HG02623 (cell line): ENCODE measurements around the gene B3GAT3.
"Not testable (repeated sequence)": the region's sequence is repeated elsewhere in the genome, so short reads cannot be mapped to it uniquely, and the experiment has no call there.

Experiments used
- ATAC-seq: cut with Tn5 transposase; IDR thresholded peaks from one replicate; pipeline ENCODE4 v1.9.1; 2021; ENCODE audit warnings: moderate library complexity; ENCODE audit not compliant: unreplicated experiment

B3GAT3 gene

GRCh38 chr11:62621567-62622470 lies at the start of gene B3GAT3:
Gene B3GAT3, minus strand, starts transcription at chr11:62621986. Its CDS starts 39 bp downstream, at chr11:62621947.
- ATAC-seq: peak; percentile 93

- no peak for ATAC-seq
Observed at GRCh38 chr11:62671236-62671607, 49.4 kb upstream of the B3GAT3 start.

GRCh38 chr11:62669420-62670161 lies 47.8 kb upstream of the B3GAT3 start:
- ATAC-seq: no peak

GRCh38 chr11:62667460-62667859 lies 45.7 kb upstream of the B3GAT3 start:
- ATAC-seq: no peak

GRCh38 chr11:62666259-62666926 lies 44.6 kb upstream of the B3GAT3 start:
- ATAC-seq: no peak

- ATAC-seq: peak; percentile 21
Observed at GRCh38 chr11:62665599-62666258, 43.9 kb upstream of the B3GAT3 start.

GRCh38 chr11:62665075-62665598 lies 43.4 kb upstream of the B3GAT3 start, which contains the start of the genes C11orf98 and CSKMT:
Gene C11orf98, minus strand, starts transcription at chr11:62665210. Its CDS starts 41 bp downstream, at chr11:62665169.
Gene CSKMT, plus strand, starts transcription at chr11:62665312. Its CDS starts 568 bp downstream, at chr11:62665880.
- peak; percentile 80 for ATAC-seq

- ATAC-seq: peak; percentile 12
Observed at GRCh38 chr11:62664405-62665074, 42.8 kb upstream of the B3GAT3 start.

GRCh38 chr11:62656796-62657429 lies 35.1 kb upstream of the B3GAT3 start:
- ATAC-seq: no peak

GRCh38 chr11:62654297-62654696 lies 32.5 kb upstream of the B3GAT3 start:
- no peak for ATAC-seq

GRCh38 chr11:62652161-62653006 lies 30.6 kb upstream of the B3GAT3 start:
- no peak for ATAC-seq

GRCh38 chr11:62650283-62650682 lies 28.5 kb upstream of the B3GAT3 start:
- not testable (repeated sequence) for ATAC-seq

- ATAC-seq: no peak
Observed at GRCh38 chr11:62649486-62649885, 27.7 kb upstream of the B3GAT3 start.

- ATAC-seq: no peak
Observed at GRCh38 chr11:62648967-62649364, 27.2 kb upstream of the B3GAT3 start.

GRCh38 chr11:62648185-62648966 lies 26.6 kb upstream of the B3GAT3 start:
- no peak for ATAC-seq

GRCh38 chr11:62647609-62648005 lies 25.8 kb upstream of the B3GAT3 start:
- ATAC-seq: no peak

- no peak for ATAC-seq
Observed at GRCh38 chr11:62646825-62647608, 25.2 kb upstream of the B3GAT3 start.
